ENCODE measurements around the gene CFAP54.
"Not testable (repeated sequence)": the region's sequence is repeated elsewhere in the genome, so short reads cannot be mapped to it uniquely, and the experiment has no call there.

CFAP54 gene

GRCh38 chr12:96590970-96591369, 101.6 kb downstream of the CFAP54 start:
- no peak for TF ChIP-seq ZNF274 (IDR thresholded peaks at IDR 0.05; ENCODE audit: low read depth, low read length)

DNA sequence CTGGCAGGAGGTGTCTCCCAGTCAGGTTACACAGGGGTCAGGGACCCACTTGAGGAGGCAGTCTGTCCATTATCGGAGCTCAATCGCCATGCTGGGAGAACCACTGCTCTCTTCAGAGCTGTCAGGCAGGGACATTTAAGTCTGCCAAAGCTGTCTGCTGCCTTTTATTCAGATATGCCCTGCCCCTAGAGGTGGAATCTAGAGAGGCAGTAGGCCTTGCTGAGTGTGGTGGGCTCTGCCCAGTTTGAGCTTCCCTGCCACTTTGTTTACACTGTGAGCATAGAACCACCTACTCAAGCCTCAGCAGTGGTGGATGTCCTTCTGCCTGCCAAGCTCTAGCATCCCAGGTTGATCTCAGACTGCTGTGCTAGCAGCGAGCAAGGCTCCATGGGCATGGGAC, 115.0 kb downstream of the CFAP54 start:
- not testable (repeated sequence) for H3K4me3 ChIP-seq (ENCODE audit: low read length)

More at GRCh38 chr12:96590970-96591369, 101.6 kb downstream of the CFAP54 start:
- H3K4me3 ChIP-seq (ENCODE audit: low read length), result no peak overlapping the region

DNA sequence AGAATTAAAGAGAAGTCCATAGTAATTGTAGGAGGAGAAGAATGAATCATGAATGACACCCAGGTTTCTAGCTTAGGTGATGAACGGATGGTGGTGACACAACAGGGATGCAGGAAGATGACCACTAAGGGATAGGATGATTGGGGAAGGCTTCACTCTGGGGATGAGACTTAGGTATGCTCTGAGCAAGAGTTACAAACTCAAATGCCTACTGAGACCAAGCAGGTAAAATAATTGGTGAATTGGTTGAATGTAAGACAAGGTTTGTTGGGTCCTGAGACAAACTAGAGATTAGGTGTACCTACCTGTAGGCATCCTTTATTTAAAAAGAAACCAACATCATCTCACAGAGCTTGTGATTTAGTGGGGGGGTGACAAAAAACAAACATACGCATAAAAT, 116.3 kb downstream of the CFAP54 start:
- no peak for TF ChIP-seq ZNF274 (IDR thresholded peaks at IDR 0.05; ENCODE audit: low read depth, low read length)
- no peak overlapping the region for H3K4me3 ChIP-seq (ENCODE audit: low read length)

DNA sequence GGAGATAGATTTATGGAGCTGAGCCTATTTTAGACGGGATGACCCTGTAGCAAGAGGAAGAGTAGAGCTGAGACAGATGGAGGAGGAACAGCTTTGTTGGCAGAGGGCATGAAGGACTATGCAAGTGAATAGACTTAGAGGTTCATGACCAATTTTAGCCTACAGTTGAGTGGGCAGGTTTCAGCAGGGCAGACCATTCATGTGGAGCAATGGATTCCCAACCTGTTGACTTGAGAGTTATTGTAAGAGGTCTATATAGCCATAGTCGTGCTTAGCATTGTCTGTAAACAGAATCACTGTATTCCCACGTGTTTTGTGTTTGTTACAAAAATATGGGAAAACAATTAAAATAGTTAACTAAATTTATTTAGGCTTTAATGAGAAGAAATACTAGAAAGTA, 116.8 kb downstream of the CFAP54 start:
- TF ChIP-seq ZNF274 (IDR thresholded peaks at IDR 0.05; ENCODE audit: low read depth, low read length), result no peak
- no peak overlapping the region for H3K4me3 ChIP-seq (ENCODE audit: low read length)

GRCh38 chr12:96606644-96607043, 117.3 kb downstream of the CFAP54 start:
- no peak overlapping the region for H3K4me3 ChIP-seq (ENCODE audit: low read length)
- TF ChIP-seq ZNF274 (IDR thresholded peaks at IDR 0.05; ENCODE audit: low read depth, low read length), result no peak

DNA sequence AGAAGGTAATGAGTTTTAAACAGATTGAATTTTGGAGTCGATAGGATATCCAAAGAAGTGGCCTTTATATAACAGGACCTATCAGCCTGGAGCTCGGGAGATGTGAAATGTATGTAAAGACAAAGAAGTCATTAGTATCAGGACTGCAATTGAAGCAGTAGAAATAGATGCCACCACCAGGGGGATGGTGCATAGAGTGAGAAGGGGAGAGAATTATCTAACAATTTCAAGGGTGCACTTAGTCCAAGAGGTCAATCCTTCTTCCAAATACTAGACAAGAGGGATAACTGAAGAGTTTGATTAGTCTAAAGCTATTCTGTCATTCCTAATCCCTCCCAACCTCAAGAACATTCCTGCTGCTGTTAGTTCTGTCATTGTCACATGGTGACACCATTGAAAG, 127.8 kb downstream of the CFAP54 start:
- no peak for TF ChIP-seq ZNF274 (IDR thresholded peaks at IDR 0.05; ENCODE audit: low read depth, low read length)
- H3K4me3 ChIP-seq (ENCODE audit: low read length), result no peak overlapping the region

GRCh38 chr12:96623155-96623554, 133.8 kb downstream of the CFAP54 start:
- H3K4me3 ChIP-seq (ENCODE audit: low read length), result no peak overlapping the region
- no peak for TF ChIP-seq ZNF274 (IDR thresholded peaks at IDR 0.05; ENCODE audit: low read depth, low read length)

- no peak overlapping the region for H3K4me3 ChIP-seq (ENCODE audit: low read length)
- no peak for TF ChIP-seq ZNF274 (IDR thresholded peaks at IDR 0.05; ENCODE audit: low read depth, low read length)
Observed at GRCh38 chr12:96623656-96624217, 134.4 kb downstream of the CFAP54 start.

- TF ChIP-seq ZNF274 (IDR thresholded peaks at IDR 0.05; ENCODE audit: low read depth, low read length), result no peak
- no peak overlapping the region for H3K4me3 ChIP-seq (ENCODE audit: low read length)
Observed at GRCh38 chr12:96635844-96636243, 146.5 kb downstream of the CFAP54 start.

- TF ChIP-seq ZNF274 (IDR thresholded peaks at IDR 0.05; ENCODE audit: low read depth, low read length), result no peak
- no peak overlapping the region for H3K4me3 ChIP-seq (ENCODE audit: low read length)
Observed at GRCh38 chr12:96636895-96637294, 147.5 kb downstream of the CFAP54 start.

DNA sequence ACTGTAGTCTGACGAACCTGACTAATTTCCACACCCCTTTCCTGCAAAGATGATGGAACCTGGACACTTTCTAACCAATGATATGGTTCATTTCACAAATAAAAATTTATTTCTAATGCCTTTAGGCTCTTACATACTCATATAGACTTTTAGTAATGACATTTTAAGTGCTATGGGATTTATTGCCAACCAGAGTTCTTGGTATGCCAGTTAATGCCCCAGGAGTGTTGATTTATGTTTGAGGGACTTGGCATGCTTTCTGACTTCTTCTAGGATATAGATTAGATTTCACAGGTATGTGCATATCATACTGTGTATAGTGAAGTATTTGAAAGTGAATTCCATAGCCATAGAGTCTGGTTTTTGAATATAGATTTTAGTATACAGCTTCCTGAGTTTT, 159.5 kb downstream of the CFAP54 start:
- no peak for TF ChIP-seq ZNF274 (IDR thresholded peaks at IDR 0.05; ENCODE audit: low read depth, low read length)
- no peak overlapping the region for H3K4me3 ChIP-seq (ENCODE audit: low read length)

GRCh38 chr12:96652870-96653269, 163.5 kb downstream of the CFAP54 start:
- H3K4me3 ChIP-seq (ENCODE audit: low read length), result no peak overlapping the region
- no peak for TF ChIP-seq ZNF274 (IDR thresholded peaks at IDR 0.05; ENCODE audit: low read depth, low read length)

DNA sequence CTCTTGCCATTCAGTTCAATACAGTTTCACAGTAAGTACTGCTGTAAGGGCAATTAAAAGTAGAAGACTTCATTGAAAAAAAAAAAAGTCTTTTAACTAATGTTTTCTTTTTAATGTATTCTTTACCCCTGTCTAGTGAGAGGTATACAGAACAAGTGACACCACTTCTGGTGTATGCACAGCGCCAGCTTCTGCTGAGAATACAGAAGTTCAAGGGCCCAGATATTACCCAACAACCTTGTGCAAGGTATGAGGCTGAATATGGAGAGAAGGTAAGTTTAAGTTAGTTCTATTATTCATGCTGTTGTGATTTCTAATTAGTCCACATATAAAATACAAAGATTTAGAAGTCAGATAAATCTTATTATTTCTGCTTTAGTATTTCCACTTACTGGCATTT, 168.7 kb downstream of the CFAP54 start:
- H3K4me3 ChIP-seq (ENCODE audit: low read length), result no peak overlapping the region
- no peak for TF ChIP-seq ZNF274 (IDR thresholded peaks at IDR 0.05; ENCODE audit: low read depth, low read length)

DNA sequence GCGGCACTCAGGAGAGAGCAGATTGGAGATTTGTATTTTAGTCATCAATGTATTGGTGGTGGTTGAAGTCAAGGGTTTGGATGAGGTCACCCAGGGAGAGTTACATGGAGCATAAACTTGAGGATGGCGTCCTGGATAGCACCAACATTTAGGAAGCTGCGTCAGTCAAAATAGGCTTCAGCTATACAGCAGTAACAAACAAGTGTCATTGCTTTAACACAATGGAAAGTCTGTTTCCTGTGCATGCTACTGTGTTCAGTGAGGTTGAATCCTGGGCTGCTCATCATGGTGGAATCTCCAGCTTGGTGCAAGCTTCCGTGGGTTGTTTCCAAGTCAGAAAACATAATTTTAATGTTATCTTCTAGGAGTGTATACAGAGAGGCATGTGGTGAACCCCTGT, 180.4 kb downstream of the CFAP54 start:
- TF ChIP-seq ZNF274 (IDR thresholded peaks at IDR 0.05; ENCODE audit: low read depth, low read length), result no peak
- H3K4me3 ChIP-seq (ENCODE audit: low read length), result no peak overlapping the region

GRCh38 chr12:96670334-96670899, 181.0 kb downstream of the CFAP54 start:
- no peak overlapping the region for H3K4me3 ChIP-seq (ENCODE audit: low read length)
- TF ChIP-seq ZNF274 (IDR thresholded peaks at IDR 0.05; ENCODE audit: low read depth, low read length), result no peak

DNA sequence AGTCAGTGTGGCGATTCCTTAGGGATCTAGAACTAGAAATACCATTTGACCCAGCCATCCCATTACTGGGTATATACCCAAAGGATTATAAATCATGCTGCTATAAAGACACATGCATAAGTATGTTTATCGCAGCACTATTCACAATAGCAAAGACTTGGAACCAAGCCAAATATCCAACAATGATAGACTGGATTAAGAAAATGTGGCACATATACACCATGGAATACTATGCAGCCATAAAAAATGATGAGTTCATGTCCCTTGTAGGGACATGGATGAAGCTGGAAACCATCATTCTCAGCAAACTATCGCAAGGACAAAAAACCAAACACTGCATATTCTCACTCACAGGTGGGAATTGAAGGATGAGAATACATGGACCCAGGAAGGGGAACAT, 186.1 kb downstream of the CFAP54 start:
- not testable (repeated sequence) for H3K4me3 ChIP-seq (ENCODE audit: low read length)
